GM19240 (cell line): Measurements from ENCODE around the gene TWF2.

Experiments
- DNase-seq: peaks from one replicate; pipeline ENCODE4 v3.0.0; 2011; ENCODE audit warnings: low spot score; ENCODE audit not compliant: insufficient read length

Gene TWF2

GRCh38 chr3:52183786-52184445 lies 55.0 kb downstream of the TWF2 start:
- DNase-seq = no peak

GRCh38 chr3:52182691-52183090 lies 56.3 kb downstream of the TWF2 start:
- DNase-seq = no peak

GRCh38 chr3:52182196-52182595 lies 56.8 kb downstream of the TWF2 start:
- no peak for DNase-seq

- no peak for DNase-seq
These were observed 57.4 kb downstream of the TWF2 start for GRCh38 chr3:52181543-52181942.
